RKO (cell line): ENCODE data around the gene TNNT3.

Experiments
- DNase-seq: peaks from one replicate; pipeline ENCODE4 v3.0.0-alpha.2; 2016; ENCODE audit warnings: low spot score

TNNT3 gene

GRCh38 chr11:1923201-1923956, 3.9 kb downstream of the TNNT3 start:
- DNase-seq = no peak

- no peak for DNase-seq
Measured at GRCh38 chr11:1924181-1924580, 4.7 kb downstream of the TNNT3 start.

- DNase-seq = no peak
Measured at GRCh38 chr11:1924646-1925372, 5.3 kb downstream of the TNNT3 start.

- DNase-seq = no peak
Measured at GRCh38 chr11:1925373-1926155, 6.1 kb downstream of the TNNT3 start.

- DNase-seq = no peak
Measured at GRCh38 chr11:1926156-1927025, 6.9 kb downstream of the TNNT3 start.

- DNase-seq = no peak
Measured at GRCh38 chr11:1927026-1927847, 7.7 kb downstream of the TNNT3 start.

- DNase-seq = no peak
Measured at GRCh38 chr11:1927848-1928469, 8.5 kb downstream of the TNNT3 start.

- no peak for DNase-seq
Measured at GRCh38 chr11:1928470-1928890, 9.0 kb downstream of the TNNT3 start.

GRCh38 chr11:1928891-1929541, 9.5 kb downstream of the TNNT3 start:
- DNase-seq = no peak

- no peak for DNase-seq
Measured at GRCh38 chr11:1929621-1930461, 10.3 kb downstream of the TNNT3 start.

GRCh38 chr11:1930462-1930830, 10.9 kb downstream of the TNNT3 start:
- DNase-seq = no peak

GRCh38 chr11:1931341-1932104, 12.0 kb downstream of the TNNT3 start:
- DNase-seq = no peak

- no peak for DNase-seq
Measured at GRCh38 chr11:1932105-1932480, 12.6 kb downstream of the TNNT3 start.

GRCh38 chr11:1932681-1933080, 13.2 kb downstream of the TNNT3 start:
- no peak for DNase-seq

GRCh38 chr11:1933416-1934334, 14.2 kb downstream of the TNNT3 start:
- no peak for DNase-seq

GRCh38 chr11:1934335-1935155, 15.0 kb downstream of the TNNT3 start:
- no peak for DNase-seq
